DND-41 (cell line): ENCODE measurements around the gene MAGOHB.

Experiments used
- ATAC-seq: fragments of 200-7000 bp; cut with Tn5 transposase; 3 replicates; pipeline ENCODE4 v1.9.1; 2021; ENCODE audit warnings: low read depth; ENCODE audit not compliant: insufficient read depth
- DNase-seq: peaks from one replicate; pipeline ENCODE4 v3.0.0-alpha.2; 2020
- H2AFZ ChIP-seq: 2 replicates; pipeline ENCODE4 v1.6.0; 2012; ENCODE audit warnings: low read depth, low read length
- H3K27ac ChIP-seq: 2 replicates; pipeline ENCODE4 v1.5.1; 2012; ENCODE audit warnings: low read length, inconsistent platforms
- H3K27me3 ChIP-seq: fragments of 200-600 bp; sonication (generic); 2 replicates; pipeline ENCODE4 v1.6.0; 2012; ENCODE audit warnings: low read length, mild to moderate bottlenecking, inconsistent platforms; ENCODE audit not compliant: insufficient read depth, poor library complexity
- H3K36me3 ChIP-seq: 2 replicates; pipeline ENCODE4 v1.5.1; 2012; ENCODE audit warnings: low read length, inconsistent platforms; ENCODE audit not compliant: insufficient read depth
- H3K4me1 ChIP-seq: 2 replicates; pipeline ENCODE4 v1.5.1; 2012; ENCODE audit warnings: mild to moderate bottlenecking, low read length; ENCODE audit not compliant: insufficient read depth
- H3K4me2 ChIP-seq: 2 replicates; pipeline ENCODE4 v1.6.0; 2012; ENCODE audit warnings: mild to moderate bottlenecking, moderate library complexity, low read length, inconsistent platforms; ENCODE audit not compliant: insufficient read depth
- H3K4me3 ChIP-seq, 2 experiments: fragments of 200-600 bp in 1 of 2; shearing (Covaris generic) in 1 of 2; 2 replicates each; pipeline ENCODE4 v1.5.1; 2012 to 2016; ENCODE audit warnings: inconsistent platforms in 2 of 2, low read length in 2 of 2, mild to moderate bottlenecking in 2 of 2, low read depth in 1 of 2, moderate library complexity in 1 of 2
- H3K79me2 ChIP-seq: 2 replicates; pipeline ENCODE4 v1.6.0; 2012; ENCODE audit warnings: low read length, inconsistent platforms; ENCODE audit not compliant: insufficient read depth
- H3K9ac ChIP-seq: 2 replicates; pipeline ENCODE4 v1.6.0; 2012; ENCODE audit warnings: low read depth, mild to moderate bottlenecking, inconsistent platforms, low read length, moderate library complexity
- H3K9me3 ChIP-seq: 2 replicates; pipeline ENCODE4 v1.5.1; 2012; ENCODE audit warnings: low read length, moderate library complexity, mild to moderate bottlenecking, inconsistent platforms; ENCODE audit not compliant: insufficient read depth, severe bottlenecking
- H4K20me1 ChIP-seq: 2 replicates; pipeline ENCODE4 v1.6.0; 2012; ENCODE audit warnings: low read length; ENCODE audit not compliant: insufficient read depth
- EZH2 ChIP-seq: IDR thresholded peaks from 3 replicates; pipeline ENCODE4 v1.6.1; 2012; ENCODE audit warnings: borderline replicate concordance, low read depth, mild to moderate bottlenecking, moderate library complexity, low read length, inconsistent platforms; ENCODE audit not compliant: severe bottlenecking
- TF ChIP-seq, protein P1 (sequence below): IDR thresholded peaks from 2 replicates; pipeline ENCODE4 v1.5.1; 2012; ENCODE audit warnings: borderline replicate concordance, low read length, moderate library complexity, mild to moderate bottlenecking; ENCODE audit not compliant: poor library complexity, severe bottlenecking; ENCODE audit errors: extremely low read depth

MAGOHB gene

GRCh38 chr12:10638728-10639127 is 25.3 kb upstream of the MAGOHB start:
- TF ChIP-seq EZH2: no peak
- TF ChIP-seq, protein P1, sequence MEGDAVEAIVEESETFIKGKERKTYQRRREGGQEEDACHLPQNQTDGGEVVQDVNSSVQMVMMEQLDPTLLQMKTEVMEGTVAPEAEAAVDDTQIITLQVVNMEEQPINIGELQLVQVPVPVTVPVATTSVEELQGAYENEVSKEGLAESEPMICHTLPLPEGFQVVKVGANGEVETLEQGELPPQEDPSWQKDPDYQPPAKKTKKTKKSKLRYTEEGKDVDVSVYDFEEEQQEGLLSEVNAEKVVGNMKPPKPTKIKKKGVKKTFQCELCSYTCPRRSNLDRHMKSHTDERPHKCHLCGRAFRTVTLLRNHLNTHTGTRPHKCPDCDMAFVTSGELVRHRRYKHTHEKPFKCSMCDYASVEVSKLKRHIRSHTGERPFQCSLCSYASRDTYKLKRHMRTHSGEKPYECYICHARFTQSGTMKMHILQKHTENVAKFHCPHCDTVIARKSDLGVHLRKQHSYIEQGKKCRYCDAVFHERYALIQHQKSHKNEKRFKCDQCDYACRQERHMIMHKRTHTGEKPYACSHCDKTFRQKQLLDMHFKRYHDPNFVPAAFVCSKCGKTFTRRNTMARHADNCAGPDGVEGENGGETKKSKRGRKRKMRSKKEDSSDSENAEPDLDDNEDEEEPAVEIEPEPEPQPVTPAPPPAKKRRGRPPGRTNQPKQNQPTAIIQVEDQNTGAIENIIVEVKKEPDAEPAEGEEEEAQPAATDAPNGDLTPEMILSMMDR: no peak

DNA sequence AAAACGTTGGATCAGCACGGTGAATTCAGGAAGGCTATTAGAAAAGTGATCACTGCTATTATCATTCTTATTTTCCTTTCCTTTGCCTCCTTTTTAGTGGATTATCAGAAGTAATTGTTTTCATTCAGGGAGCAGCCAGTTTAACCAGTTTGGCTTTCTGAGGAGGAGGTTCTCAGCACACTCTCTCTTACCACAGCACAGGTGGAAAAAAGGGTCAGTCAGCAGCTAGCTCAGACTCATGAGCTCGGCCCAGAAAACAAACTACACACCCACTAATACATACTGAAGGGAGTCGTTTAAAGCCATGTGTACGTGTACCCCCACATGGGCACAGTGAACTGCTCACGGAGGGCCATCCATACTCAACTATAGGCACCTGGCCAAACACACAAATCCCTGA is 23.2 kb upstream of the MAGOHB start:
- no peak overlapping the region for H3K27ac ChIP-seq
- H2AFZ ChIP-seq: no peak overlapping the region
- peaks cover 7% of the 10 kb centered on the region for H3K27me3 ChIP-seq
- no peaks in the 10 kb centered on the region for H3K79me2 ChIP-seq
- no peaks in the 10 kb centered on the region for H3K4me1 ChIP-seq
- H3K36me3 ChIP-seq: no peaks in the 10 kb centered on the region
- H4K20me1 ChIP-seq: no peaks in the 10 kb centered on the region
- ATAC-seq (no peak), DNase-seq (no peak)
- no peak overlapping the region for H3K4me2 ChIP-seq
- no peak for TF ChIP-seq EZH2
- TF ChIP-seq, protein P1: no peak
- H3K4me3 ChIP-seq: no peak overlapping the region
- H3K9ac ChIP-seq: no peak overlapping the region
- no peaks in the 10 kb centered on the region for H3K9me3 ChIP-seq

More at GRCh38 chr12:10638728-10639127, 25.3 kb upstream of the MAGOHB start:
- H3K4me1 ChIP-seq: no peaks in the 10 kb centered on the region
- no peak for DNase-seq
- H3K27me3 ChIP-seq: peaks cover 5% of the 10 kb centered on the region
- H3K9ac ChIP-seq: no peak overlapping the region
- H2AFZ ChIP-seq: no peak overlapping the region
- H3K4me2 ChIP-seq: no peak overlapping the region
- H3K36me3 ChIP-seq: no peaks in the 10 kb centered on the region
- H4K20me1 ChIP-seq: no peaks in the 10 kb centered on the region
- H3K9me3 ChIP-seq: no peaks in the 10 kb centered on the region
- H3K4me3 ChIP-seq: no peak overlapping the region
- ATAC-seq: no peak
- H3K27ac ChIP-seq: no peak overlapping the region
- no peaks in the 10 kb centered on the region for H3K79me2 ChIP-seq

GRCh38 chr12:10636124-10636523 is 22.7 kb upstream of the MAGOHB start:
- H3K4me2 ChIP-seq: no peak overlapping the region
- no peak overlapping the region for H3K9ac ChIP-seq
- H3K36me3 ChIP-seq: no peaks in the 10 kb centered on the region
- no peak for DNase-seq
- H3K27me3 ChIP-seq: peaks cover 7% of the 10 kb centered on the region
- no peaks in the 10 kb centered on the region for H3K79me2 ChIP-seq
- no peaks in the 10 kb centered on the region for H4K20me1 ChIP-seq
- no peaks in the 10 kb centered on the region for H3K4me1 ChIP-seq
- no peaks in the 10 kb centered on the region for H3K9me3 ChIP-seq
- no peak for ATAC-seq
- H2AFZ ChIP-seq: no peak overlapping the region
- no peak overlapping the region for H3K4me3 ChIP-seq
- TF ChIP-seq, protein P1: no peak
- no peak for TF ChIP-seq EZH2
- H3K27ac ChIP-seq: no peak overlapping the region

DNA sequence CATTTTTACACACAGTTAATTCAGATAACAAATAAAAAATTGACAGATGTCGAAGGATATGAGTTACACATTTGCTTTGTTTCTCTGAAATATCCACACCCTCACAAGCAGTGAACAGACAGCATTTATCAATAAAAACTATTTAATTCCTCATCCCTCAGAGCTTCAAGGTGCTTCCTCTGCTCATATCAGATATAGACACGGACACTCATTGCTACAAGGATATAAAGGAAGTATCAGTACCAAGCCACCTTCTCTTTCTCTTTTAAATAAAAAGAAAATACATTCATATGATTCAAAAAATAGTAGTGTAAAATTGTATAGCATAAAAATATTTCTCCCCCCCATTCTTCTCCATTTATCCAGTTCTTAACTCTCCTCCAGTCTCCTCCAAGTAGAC is 21.9 kb upstream of the MAGOHB start:
- no peaks in the 10 kb centered on the region for H3K4me1 ChIP-seq
- peaks cover 7% of the 10 kb centered on the region for H3K27me3 ChIP-seq
- no peaks in the 10 kb centered on the region for H3K9me3 ChIP-seq
- H3K79me2 ChIP-seq: no peaks in the 10 kb centered on the region
- no peaks in the 10 kb centered on the region for H3K36me3 ChIP-seq
- H3K4me2 ChIP-seq: no peak overlapping the region
- H3K4me3 ChIP-seq: no peak overlapping the region
- no peak overlapping the region for H3K27ac ChIP-seq
- H4K20me1 ChIP-seq: no peaks in the 10 kb centered on the region
- no peak for ATAC-seq
- no peak overlapping the region for H2AFZ ChIP-seq
- H3K9ac ChIP-seq: no peak overlapping the region
- DNase-seq: no peak
- TF ChIP-seq, protein P1: no peak
